ENCODE results near the gene C1QTNF12. TPM values are rescaled to one million over a fixed set of nuclear protein-coding genes. Genes with fewer than 3 reads are reported as not detected.
A peak's percentile ranks its signal among the peaks of the same experiment; 100 is the strongest.

C1QTNF12 gene
- total RNA-seq, 4 donors from 2014 or later = 0.79 to 3.0 (median 1.7) TPM; not detected in 1

DNA sequence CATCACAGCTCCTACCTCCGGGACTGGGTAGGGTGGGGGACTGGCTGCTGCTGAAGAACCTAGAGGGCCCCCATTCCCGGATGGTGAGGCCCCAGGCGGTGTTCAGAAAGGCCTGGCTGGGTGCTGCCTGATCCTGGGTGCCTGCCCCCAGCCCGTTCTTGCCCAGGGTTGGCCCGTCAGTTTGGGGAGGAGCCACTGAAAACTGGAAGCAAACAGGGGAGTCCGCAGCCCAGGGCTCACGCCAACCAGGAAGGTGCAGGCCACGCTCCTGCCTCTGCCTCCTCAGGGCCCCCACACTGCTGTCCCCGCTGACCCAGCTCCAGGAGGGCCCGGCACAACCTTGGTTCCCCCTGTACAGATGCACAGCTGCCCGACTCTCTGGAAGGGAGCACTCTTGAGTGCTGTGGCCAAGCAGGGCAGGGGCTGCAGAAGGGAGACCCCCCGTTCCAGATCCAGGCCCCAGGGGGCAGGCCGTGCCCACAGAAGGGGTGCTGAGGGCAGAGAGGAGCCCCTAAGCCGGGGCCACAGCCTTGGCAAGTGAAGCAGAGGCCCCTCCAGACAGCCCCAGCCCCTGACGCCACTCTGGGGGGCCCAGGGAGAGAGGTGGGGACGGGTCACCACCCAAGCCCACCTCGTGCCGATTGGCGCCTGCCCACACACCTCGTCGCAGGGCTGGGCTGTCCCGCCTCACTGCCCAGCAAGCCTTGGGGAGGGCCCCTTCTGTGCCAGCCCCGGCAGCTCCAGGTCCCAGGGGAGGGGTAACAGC is 5.5 kb downstream of the C1QTNF12 start:
- Histone ChIP-seq H3K9me3 (no peaks in the 10 kb centered on the region), H3K36me3 (no peaks in the 10 kb centered on the region), H3K27ac (no peak overlapping the region), H3K27me3 (peaks cover 0 to 72% (median 16%) of the 10 kb centered on the region in 4 donors), H3K4me3 (peak overlapping the region in 1 of 4 donors; percentile 9), H3K4me1 (peaks cover 7 to 50% (median 32%) of the 10 kb centered on the region in 3 donors)
- intact Hi-C loops (cut with DNase I) = loop anchor here (10.0 kb wide), 1 partner anchor 116 kb away; no protein-coding TSS in a partner anchor
- DNase-seq = no peak
- WGBS, 2 donors = 47 to 66% methylated on average over 3 to 4 of the region's 23 CpGs
- no peak for TF ChIP-seq CTCF (IDR thresholded peaks at IDR 0.05)
- no peak for TF ChIP-seq POLR2A (IDR thresholded peaks at IDR 0.05)

- Histone ChIP-seq H3K9me3 (no peaks in the 10 kb centered on the region), H3K27ac (no peak overlapping the region), H3K27me3 (peaks cover 0 to 65% (median 12%) of the 10 kb centered on the region in 4 donors), H3K36me3 (peaks cover 0 to 2% (median 0%) of the 10 kb centered on the region in 3 donors), H3K4me1 (peaks cover 7 to 47% (median 32%) of the 10 kb centered on the region in 3 donors), H3K4me3 (peak overlapping the region in 1 of 4 donors; percentile 9)
- intact Hi-C loops (cut with DNase I) = loop anchor here (10.0 kb wide), 1 partner anchor 116 kb away; no protein-coding TSS in a partner anchor
- no peak for DNase-seq
- no peak for TF ChIP-seq CTCF (IDR thresholded peaks at IDR 0.05)
- TF ChIP-seq POLR2A (IDR thresholded peaks at IDR 0.05) = no peak
- WGBS, 2 donors = no CpG with 5 or more reads among the region's 11 CpGs
These were observed 6.2 kb downstream of the C1QTNF12 start for GRCh38 chr1:1240348-1240732.

DNA sequence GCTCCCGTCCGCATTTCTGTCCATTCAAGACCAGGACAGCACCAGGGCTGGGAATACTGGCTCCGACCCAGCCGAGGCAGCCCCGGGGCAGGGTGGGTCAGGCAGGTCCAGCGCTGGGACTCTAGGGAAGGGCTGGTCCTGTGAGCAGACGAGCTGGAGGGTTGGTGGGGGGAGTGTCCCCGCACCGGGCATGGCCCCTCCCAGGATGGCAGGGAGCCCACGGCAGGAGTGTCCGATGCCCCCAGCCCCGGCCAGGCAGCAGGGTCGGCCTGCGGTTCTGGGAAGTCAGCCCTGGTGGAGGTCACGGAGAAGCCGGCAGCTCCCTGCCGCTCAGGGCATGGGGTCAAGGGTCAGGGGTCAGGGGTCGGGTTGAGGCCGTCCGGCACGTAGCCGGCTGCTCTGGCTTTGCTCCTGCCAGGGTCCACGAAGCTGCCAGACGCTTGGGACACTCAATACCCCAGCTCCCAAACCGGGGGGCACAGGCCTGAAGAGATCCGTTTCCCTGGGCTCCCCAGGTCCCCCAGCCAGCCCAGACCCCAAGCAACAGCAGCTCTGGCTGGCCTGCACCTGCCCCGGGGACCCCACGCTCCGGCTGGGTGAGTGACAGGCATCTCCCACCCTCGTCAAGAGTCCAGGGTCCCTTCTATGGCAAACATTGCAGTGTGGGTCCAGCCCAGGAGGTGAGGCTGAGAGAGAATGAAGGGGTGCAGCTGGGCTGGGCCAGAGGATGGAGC is 6.7 kb downstream of the C1QTNF12 start:
- H3K36me3 ChIP-seq = peaks cover 0 to 8% (median 0%) of the 10 kb centered on the region in 3 donors
- H3K27ac ChIP-seq = no peak overlapping the region
- TF ChIP-seq POLR2A (IDR thresholded peaks at IDR 0.05) (no peak), CTCF (IDR thresholded peaks at IDR 0.05) (no peak)
- H3K9me3 ChIP-seq = no peaks in the 10 kb centered on the region
- intact Hi-C loops (cut with DNase I) = loop anchor here (10.0 kb wide), 1 partner anchor 115 kb away; no protein-coding TSS in a partner anchor
- H3K4me1 ChIP-seq = peaks cover 7 to 47% (median 32%) of the 10 kb centered on the region in 3 donors
- DNase-seq = no peak
- no peak overlapping the region for H3K4me3 ChIP-seq
- H3K27me3 ChIP-seq = peaks cover 0 to 62% (median 11%) of the 10 kb centered on the region in 4 donors
- 36 to 60% methylated on average over 4 to 5 of the region's 30 CpGs for WGBS, 2 donors

GRCh38 chr1:1239227-1239613 is 7.3 kb downstream of the C1QTNF12 start:
- H3K4me1 ChIP-seq = peaks cover 7 to 47% (median 32%) of the 10 kb centered on the region in 3 donors
- WGBS, 2 donors = no CpG with 5 or more reads among the region's 15 CpGs
- peaks cover 0 to 12% (median 0%) of the 10 kb centered on the region in 3 donors for H3K36me3 ChIP-seq
- no peak overlapping the region for H3K4me3 ChIP-seq
- H3K9me3 ChIP-seq = no peaks in the 10 kb centered on the region
- H3K27me3 ChIP-seq = peaks cover 0 to 62% (median 11%) of the 10 kb centered on the region in 4 donors
- no peak overlapping the region for H3K27ac ChIP-seq
- no peak for DNase-seq
- no peak for TF ChIP-seq POLR2A (IDR thresholded peaks at IDR 0.05)
- TF ChIP-seq CTCF (IDR thresholded peaks at IDR 0.05) = no peak
- intact Hi-C loops (cut with DNase I) = no loop called here

Data from esophagus squamous epithelium (tissue), 5 donors.